DMS 273 treated with DMSO at 0.1 percent for 48 hours (cell line): ENCODE data around the gene KDM4C.
A peak's percentile ranks its signal among the peaks of the same experiment; 100 is the strongest.
"Not testable (repeated sequence)": the region's sequence is repeated elsewhere in the genome, so short reads cannot be mapped to it uniquely, and the experiment has no call there.

ENCODE experiments used
- DNase-seq: peaks from one replicate; lab custom pipeline; 2025; lab: John Stamatoyannopoulos, UW

Gene KDM4C

GRCh38 chr9:6757456-6758247, at the start of gene KDM4C:
Gene KDM4C, plus strand, starts transcription at chr9:6757973. Its CDS starts 35,016 bp downstream, at chr9:6792989.
- DNase-seq = peak; percentile 76

GRCh38 chr9:6708732-6709131, 49.0 kb upstream of the KDM4C start:
- DNase-seq = no peak

DNA sequence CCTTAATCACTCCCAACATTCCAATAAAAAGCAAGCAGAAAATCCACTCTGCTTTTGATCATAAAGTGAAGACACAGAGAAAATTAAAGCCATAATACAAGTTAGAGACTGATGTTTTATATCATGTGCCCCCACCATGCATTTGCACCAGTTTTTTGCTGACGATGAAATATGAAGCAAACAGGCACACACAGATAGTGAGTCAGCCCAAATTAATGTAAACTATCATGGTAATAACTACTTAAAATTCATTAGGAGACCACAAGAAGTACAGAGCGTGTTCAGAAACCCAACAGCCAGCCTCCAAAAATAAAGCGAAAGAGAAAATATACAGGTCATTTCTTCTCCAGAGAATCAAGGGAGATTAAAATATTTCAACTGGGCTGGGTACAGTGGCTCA, 46.4 kb upstream of the KDM4C start:
- DNase-seq = no peak

DNA sequence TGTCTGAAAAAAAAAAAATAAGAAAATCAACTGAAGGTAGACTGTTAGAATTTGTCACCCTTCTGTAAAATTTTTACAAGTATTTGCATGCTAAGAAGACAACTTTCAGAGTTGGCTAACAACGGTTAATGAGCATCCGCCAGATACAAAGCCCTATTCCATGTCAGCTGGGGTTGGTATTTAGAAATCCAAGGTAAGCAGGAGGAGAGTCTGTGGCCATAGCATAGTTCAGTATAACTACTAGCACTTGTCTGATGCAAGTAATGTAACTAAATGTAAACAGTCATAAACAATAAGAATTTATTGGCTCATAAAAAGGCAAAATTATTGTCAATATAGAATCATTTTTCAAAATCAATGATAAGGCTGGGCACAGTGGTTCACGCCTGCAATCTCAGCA, 45.7 kb upstream of the KDM4C start:
- DNase-seq = no peak

DNA sequence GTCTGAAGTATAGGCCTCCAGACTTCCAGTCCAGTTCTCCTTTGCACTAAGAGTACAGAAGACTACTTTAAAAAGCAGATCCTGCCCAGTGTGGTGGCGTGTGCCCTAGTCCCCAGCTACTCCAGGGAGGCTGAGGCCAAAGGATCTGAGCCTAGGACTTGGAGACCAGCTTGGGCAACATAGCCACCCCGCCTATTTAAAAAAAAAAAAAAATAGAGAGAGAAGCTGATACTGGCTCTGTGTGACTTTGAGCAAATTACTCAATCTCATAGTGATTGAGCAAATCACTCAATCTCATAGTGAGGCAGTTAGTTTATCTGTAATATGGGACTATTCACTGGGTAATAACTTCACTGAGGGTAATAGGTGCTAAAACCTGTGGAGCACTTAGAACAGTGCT, 43.6 kb upstream of the KDM4C start:
- DNase-seq = no peak

GRCh38 chr9:6715153-6715754, 42.5 kb upstream of the KDM4C start:
- DNase-seq = not testable (repeated sequence)

- no peak for DNase-seq
Observed at GRCh38 chr9:6715755-6716643, 41.8 kb upstream of the KDM4C start.

DNA sequence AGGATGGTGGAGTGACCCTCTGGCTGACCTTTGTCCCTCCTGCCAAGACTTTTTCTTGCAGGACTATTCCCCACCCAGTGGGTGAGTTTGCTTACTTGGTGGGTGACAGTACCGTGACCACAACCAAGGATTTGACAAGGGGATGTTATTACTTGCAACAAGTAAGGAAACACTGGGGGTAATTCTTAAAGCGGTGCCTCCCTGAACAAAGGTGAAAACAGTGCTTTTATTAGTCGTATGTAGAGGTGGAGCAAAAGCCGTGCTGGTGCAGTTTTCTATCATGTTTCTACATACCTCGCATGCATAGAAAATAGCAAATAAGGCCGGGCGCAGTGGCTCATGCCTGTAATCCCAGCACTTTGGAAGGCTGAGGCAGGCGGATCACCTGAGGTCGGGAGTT, 41.0 kb upstream of the KDM4C start:
- no peak for DNase-seq

DNA sequence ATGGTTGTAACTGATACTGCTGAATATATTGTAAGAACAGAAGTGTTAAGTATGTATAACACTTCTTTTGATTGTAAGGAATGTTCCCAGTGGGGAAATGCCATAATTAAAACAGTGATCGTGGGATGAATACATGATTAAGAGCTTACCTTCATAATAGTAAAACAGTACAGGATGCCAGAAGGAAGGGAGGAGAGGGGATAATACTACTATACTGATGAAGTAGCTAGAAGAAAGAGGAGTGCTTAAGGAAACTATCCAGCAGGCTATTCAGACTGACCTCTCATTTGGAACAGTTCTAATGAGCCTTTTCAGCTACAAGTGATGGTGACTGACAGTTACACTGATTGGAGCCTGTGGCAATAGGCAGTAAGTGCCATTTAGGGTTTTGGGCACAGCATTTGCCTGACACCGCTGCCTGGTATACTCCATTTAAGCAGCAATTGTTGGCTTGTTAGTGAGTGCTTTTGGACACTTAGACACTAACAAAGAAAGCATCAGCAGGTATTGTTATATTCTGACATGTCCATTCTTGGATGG, 33.8 kb upstream of the KDM4C start:
- no peak for DNase-seq

DNA sequence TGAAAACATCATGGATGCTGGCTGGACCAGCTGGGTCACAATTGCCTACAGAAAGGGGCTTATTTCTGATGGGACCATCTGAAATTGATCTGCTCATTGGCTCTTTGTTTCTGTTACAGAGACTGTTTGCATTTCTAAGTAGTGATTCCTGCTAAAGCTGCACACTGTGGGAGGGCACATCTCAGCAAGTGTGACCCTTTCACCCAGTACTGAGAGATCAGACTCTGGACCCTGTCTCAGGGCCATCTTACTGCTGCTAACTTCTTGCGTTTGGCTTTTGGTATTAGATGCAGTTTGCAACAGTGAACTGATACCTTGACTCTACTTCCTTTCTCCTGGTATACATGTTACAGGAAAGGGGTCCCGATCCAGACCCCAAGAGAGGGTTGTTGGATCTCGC, 24.5 kb upstream of the KDM4C start:
- DNase-seq = no peak

DNA sequence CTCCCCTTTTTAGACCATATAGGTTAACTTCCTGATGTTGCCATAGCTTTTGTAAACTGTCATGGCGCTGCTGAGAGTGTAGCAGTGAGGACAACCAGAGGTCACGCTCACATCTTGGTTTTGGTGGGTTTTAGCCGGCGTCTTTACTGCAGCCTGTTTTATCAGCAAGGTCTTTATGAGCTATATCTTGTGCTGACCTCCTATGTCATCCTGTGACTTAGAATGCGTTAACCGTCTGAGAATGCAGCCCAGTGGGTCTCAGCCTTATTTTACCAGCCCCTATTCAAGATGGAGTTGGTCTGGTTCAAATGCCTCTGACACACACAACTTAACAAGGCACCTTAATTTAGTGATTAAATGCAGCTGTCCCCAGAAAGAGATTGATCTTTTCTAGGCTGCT, 23.9 kb upstream of the KDM4C start:
- DNase-seq = no peak

DNA sequence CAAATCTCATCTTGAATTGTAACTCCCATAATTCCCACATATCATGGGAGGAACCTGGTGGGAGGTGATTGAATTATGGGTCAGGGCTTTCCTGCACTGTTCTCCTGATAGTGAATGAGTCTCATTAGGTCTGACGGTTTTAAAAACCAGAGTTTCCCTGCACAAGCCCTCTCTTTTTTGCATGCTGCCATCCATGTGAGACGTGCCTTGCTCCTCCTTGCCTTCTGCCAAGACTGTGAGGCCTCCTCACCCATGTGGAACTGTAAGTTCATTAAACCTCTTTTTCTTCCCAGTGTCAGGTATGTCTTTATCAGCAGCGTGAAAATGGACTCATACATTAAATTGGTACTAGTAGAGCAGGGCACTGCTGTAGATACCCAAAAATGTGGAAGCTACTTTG, 22.4 kb upstream of the KDM4C start:
- no peak for DNase-seq

DNA sequence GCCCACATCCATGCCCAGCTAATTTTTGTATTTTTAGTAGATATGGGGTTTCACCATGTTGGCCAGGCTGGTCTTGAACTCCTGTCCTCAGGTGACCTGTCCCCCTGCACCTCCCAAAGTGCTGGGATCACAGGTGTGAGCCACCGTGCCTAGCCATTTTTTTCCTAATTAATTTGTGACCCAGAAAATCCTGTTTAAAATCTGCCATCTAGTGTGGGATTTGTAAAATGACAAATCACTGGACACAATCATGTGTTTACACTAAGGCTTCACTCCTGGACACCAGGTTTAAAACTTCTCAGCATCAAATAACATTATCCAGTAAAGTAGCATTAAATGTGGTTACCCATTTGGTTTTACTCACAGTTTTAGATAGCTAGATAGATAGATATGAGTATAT, 18.6 kb upstream of the KDM4C start:
- DNase-seq = no peak

DNA sequence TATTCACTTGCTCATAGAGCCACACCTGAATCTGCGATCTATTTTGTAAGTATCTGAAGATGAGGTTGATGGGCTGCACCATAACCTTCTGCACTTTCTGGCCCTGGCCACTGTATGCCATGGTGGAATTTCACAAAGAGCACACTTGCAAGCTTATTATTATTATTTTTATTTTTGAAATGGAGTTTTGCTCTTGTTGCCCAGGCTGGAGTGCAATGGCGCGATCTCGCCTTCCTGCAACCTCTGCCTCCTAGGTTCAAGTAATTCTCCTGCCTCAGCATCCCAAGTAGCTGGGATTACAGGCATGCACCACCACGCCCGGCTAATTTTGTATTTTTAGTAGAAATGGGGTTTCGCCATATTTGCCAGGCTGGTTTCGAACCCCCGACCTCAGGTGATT, 8.9 kb upstream of the KDM4C start:
- DNase-seq = not testable (repeated sequence)

DNA sequence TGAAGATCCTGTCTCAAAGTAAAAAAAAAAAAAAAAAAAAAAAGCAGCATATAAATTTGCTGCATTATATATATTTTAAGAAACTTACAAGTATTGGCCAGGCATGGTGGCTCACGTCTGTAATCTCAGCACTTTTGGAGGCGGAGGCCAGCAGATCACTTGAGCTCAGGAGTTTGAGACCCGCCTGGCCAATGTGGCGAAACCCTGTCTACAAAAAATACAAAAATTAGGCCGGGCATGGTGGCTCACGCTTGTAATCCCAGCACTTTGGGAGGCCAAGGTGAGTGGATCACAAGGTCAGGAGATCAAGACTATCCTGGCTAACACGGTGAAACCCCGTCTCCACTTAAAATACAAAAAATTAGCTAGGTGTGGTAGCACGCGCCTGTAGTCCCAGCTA, 2.9 kb upstream of the KDM4C start:
- not testable (repeated sequence) for DNase-seq

DNA sequence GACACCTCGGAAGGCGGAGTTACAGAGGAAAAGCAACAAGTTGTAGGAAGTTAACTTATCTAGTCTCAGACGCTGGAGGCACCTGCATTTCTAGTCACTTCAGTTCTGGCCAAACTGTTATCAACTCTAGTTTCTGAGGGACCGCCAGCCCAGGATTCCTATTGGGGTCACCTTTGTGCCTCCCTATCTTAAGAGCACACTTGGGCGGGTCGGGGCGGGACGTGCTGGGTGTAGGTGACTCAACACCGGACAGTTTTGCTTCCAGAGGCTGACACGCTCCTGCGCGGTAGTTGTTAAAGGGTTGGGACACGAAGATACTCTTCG, 679 bp upstream of the KDM4C start:
- peak; percentile 90 for DNase-seq

- DNase-seq = no peak
Observed at GRCh38 chr9:6758248-6758497, 400 bp downstream of the KDM4C start.

DNA sequence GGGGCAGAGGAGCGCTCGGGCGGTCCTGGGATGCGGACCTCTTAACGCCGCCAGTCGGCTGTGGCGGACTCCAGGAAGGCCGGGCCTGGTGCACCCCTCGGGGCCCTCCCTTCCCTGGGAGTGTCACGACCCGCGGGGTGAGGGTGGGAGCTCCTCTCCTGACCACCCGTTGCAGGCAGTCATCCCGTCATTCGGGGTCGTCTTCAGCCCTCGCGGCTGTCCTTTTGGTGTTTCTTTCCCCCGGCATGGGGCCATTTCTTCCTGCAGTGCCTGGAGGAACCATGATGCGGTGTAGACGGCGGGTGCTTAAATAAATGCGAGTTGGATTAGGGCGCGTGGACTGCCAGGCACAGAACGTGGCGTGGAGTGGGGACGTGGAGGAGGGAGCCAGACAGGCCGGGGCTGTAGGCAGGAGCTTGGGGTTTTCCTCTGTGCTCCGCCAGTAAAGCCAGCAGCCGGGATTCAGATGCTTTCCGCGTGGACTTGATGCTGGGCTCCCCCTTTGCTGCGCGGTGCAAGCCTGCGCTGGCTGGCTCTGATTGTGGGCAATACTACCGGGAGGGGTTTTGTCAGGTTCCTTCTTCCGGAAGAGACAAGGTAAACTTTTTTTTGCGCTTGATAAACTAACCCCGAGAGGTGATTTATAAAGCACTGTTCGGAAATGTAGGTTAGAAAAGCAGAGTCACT, 868 bp downstream of the KDM4C start:
- DNase-seq = peak; percentile 51

- no peak for DNase-seq
Observed at GRCh38 chr9:6759185-6759977, 1.6 kb downstream of the KDM4C start.

GRCh38 chr9:6761306-6761705, 3.5 kb downstream of the KDM4C start:
- no peak for DNase-seq

- DNase-seq = no peak
Observed at GRCh38 chr9:6763244-6763643, 5.5 kb downstream of the KDM4C start.

DNA sequence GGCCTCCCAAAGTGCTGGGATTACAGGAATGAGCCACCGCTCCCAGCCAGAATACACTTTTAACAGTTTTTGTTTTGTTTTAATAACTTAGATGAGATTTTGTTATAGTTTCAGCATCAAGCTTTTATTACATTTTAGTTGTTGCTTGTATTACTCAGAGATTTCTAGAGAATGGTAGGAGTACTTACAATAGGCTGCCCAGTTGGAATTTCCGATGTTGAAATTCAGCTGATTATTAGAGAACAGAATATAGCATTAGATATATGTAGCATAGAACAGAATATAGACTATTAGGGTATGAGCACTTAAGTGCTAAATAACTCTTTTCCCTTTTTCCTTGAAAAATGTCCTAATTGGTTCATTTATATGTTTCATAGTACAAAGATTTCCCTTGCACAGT, 6.2 kb downstream of the KDM4C start:
- DNase-seq = no peak
